ENCODE results near the gene MBL2.
A peak's percentile ranks its signal among the peaks of the same experiment; 100 is the strongest.

The MBL2 gene

DNA sequence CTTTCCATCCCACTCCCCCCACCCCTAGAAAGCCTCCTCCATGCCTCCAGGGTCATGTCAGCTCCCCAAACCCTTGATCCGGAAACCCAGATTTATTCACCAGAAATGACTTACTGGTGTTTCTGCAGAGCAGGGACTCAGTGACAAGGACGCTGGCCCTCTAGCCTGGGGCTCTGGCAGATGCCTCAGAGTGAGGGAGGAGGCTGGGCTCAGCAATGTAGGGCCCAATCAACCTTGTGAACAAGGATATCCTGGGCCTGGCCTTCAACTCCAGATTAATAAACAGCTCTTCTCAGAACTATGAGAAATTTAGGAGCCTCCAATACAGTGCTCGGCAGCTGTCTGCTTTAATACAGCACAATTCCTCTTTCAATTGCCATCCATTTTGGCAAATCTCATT is at the start of gene MBL2:
TSS of gene MBL2 (minus strand) at position 162 of the 400 bp plus-strand sequence. CDS start 1,149 bp downstream, outside the sequence.
- DNase-seq = no peak

DNA sequence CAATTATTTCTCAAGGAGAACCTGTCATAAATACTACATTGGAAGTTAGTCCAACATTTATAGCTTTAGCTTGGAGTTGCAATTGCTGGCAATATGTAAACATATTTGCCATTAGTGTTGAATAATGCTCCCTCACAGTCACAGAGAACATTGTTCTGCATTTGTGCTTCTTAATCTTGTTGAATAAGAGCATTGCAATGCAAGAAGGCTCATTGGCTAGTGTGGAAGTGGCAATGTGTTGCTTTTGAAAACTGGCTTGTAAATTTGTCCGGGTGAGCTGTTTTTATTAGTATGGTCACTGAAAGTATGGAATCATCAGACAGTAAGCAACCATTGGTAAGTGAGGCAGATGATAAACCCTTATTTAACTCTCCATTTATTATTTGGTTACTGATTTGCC is 47.7 kb upstream of the MBL2 start:
- no peak for DNase-seq

GRCh38 chr10:52818019-52818418 is 45.4 kb upstream of the MBL2 start:
- peak; percentile 50 for DNase-seq

GRCh38 chr10:52814506-52814905 is 41.9 kb upstream of the MBL2 start:
- no peak for DNase-seq

DNA sequence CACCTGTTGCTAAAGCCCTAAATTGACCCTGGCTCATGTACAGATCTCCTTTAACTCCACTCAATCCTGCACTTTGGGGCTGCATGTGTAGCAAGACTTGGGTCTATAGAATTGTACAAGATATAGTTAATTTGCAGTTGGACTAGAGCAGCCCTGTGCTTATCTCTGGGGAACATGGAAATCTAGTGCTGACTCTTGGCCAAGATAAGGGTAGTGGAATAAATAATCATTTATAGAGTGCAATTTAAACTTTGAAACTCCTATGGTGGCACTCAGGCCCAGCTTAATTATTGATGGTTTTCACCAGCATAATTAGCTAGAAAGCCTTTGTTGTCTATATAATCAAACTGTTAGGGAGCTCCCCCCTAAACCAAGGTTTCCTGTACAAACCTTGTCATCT is 39.2 kb upstream of the MBL2 start:
- DNase-seq = no peak

GRCh38 chr10:52810761-52811160 is 38.2 kb upstream of the MBL2 start:
- no peak for DNase-seq

GRCh38 chr10:52807803-52808202 is 35.2 kb upstream of the MBL2 start:
- no peak for DNase-seq

GRCh38 chr10:52805414-52806285 is 33.1 kb upstream of the MBL2 start:
- DNase-seq = no peak

- DNase-seq = no peak
These were observed 29.4 kb upstream of the MBL2 start for GRCh38 chr10:52801947-52802346.

DNA sequence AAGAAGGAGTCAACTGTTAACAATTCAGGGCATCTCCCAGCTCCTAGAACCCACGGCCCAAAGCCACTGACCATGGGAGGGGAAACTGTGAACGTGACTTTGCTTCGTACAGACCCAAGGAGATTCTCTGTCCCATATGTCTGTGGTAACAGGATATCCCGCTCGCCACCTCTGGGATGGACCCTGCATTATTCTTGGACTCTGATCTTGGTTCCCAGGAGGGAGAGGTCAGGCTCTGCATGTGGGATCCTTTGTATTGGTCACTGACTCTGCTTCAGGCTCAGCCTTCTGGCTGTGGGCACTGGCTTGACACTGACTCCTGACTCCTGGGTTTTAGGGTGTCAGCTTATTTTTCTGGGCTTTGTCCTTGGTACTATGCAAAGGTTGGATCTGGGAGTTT is 13.5 kb upstream of the MBL2 start:
- DNase-seq = no peak

GRCh38 chr10:52785418-52785817 is 12.8 kb upstream of the MBL2 start:
- no peak for DNase-seq

GRCh38 chr10:52783726-52784125 is 11.1 kb upstream of the MBL2 start:
- no peak for DNase-seq

DNA sequence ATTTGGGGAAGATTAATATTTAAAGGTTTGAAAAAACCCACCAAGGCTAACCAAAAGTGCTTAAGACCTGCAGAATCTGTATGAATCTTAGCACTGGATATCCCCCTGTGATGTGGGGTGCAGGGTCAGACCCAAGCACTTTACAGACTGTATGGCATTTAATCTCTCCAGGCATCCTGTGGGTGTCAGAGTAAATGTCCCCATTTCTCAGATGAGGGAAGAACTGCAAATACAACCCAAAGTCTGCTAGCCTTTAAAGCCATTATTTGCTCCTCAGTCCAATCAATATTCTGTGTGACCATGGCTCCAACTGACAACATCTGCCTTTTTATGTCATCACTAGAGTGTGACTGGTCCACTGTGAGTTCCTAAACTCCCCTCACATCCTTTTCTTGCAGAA is 10.0 kb upstream of the MBL2 start:
- DNase-seq = no peak

- DNase-seq = no peak
These were observed 8.0 kb upstream of the MBL2 start for GRCh38 chr10:52780391-52781155.

DNA sequence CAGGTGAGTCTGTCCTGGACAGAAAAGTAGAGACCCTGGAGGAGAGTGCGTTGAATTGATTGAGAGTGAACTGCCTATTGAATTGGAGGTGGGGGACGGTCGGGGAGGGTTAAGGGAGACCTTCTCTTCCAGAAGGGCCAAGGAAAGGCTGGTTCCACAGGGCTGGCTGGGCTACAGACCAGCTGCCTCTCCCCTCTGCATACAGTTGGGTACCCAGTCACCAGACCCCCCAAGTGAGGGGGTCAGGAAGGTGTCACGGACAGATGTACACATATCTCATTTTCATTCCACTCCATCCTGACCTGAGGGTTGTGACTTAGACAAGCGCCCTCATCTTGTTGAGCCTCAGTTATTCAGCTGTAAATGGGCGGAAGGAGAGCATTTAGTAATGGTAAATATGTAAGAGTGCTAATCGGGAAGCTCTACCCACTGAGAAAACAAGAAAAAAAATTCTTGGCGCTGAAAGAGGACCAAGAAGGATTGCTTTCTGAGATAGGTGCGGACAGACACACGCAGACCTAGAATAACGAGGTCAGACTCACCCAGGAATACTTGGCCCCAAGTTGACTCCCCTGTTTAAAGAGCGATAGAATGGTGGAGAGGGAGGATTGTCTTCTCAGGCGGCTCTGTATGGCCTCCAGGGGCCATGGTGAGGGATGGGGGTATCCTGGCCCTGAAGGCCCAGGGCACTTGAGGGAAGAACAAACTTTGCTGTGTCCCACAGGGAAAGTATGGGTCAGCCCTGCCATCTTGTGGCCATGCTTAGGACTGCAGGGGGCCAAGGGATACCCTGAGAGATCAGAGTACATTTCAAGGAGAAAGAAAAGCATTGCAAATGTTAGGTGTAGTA is 7.2 kb upstream of the MBL2 start:
- peak; percentile 21 for DNase-seq

- DNase-seq = no peak
These were observed 6.2 kb upstream of the MBL2 start for GRCh38 chr10:52778511-52779392.

GRCh38 chr10:52777414-52777813 is 4.8 kb upstream of the MBL2 start:
- no peak for DNase-seq

DNA sequence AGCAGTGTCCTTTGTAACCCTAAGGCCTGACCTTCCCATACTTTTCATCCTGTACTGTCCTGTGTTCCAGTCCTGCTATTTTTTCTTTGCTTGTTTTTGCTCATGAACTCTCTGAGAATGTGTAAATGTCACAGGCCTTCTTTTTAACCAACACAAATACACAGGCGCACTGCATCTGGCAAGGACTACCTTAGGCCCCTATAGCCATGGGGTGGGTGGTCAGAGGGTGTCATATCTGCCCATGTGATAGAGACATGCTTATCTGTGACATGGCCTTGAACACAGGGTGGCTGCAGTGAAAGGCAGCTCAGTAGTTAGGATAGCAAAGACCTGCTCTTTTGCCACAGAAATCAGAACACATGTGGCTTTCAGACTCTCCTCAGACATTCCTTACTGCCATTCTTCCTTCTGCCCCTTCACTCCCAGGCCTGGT is 3.9 kb upstream of the MBL2 start:
- no peak for DNase-seq

GRCh38 chr10:52775132-52775647 is 2.6 kb upstream of the MBL2 start:
- DNase-seq = no peak

DNA sequence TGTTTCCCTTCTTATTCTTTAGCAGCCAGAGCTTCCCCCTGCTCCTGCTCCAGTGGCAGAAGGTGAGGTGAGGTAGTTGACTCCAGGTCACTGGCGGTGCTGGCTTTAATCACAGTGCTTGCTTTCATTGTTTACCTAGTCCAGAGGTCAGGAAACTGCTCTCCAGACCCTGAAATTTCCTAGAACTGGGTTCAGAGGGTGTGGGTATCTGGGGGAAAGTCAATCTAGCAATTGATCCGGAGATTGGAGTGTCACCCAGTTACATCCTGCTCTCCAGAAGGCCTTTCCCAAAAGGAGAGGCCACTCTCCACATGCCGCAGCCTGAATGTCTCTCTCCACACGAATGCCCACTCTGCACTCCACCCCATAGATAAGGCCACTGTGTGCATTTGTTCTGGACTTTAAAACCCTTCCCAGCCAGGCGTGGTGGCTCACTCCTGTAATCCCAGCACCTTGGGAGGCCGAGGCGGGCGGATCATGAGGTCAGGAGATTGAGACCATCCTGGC is 2.1 kb upstream of the MBL2 start:
- DNase-seq = no peak

GRCh38 chr10:52774182-52774581 is 1.6 kb upstream of the MBL2 start:
- DNase-seq = no peak

Measured in NCI-H146 (cell line).